ENCODE data around the gene ST3GAL3. TPM values are rescaled to one million over a fixed set of nuclear protein-coding genes. Genes with fewer than 3 reads are reported as not detected.
A peak's percentile ranks its signal among the peaks of the same experiment; 100 is the strongest.

ST3GAL3 gene
- total and polyA plus RNA-seq, 2 of the 13 experiments (the other 11 are each of a cell fraction or from before 2014, with no cell fraction given) = 5.1 to 8.1 TPM

DNA sequence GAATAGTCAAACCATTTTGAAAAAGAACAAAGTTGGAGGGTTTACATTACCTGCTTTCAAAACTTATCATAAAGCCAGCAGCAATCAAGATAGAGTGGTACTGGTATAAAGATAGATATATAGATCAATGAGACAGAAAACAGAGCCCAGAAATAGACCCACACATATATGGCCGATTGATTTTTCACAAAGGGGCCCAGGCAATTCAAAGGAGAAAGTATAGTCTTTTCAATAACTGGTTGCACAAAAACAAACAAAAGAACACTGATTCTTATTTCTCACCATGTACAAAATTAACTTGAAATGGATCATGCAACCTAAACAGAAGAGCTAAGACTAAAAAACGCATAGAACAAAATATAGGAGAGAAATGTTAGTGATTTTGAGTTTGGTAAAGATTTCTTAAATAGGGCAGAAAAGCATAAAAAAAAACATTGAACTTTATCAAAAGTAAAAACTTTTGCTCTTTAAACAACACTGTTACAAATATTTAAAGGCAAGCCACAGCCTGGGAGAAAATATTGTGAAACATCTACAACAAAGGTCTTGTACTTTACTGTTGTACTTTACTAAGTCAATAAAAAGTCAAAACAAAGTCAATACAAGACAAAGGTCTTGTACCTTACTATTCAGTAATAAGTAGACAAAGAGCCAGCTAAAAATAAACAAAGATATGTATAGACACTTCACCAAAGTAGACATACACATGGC is 50.2 kb downstream of the ST3GAL3 start (continued):
- TF ChIP-seq RELA (CRISPR knock-in tag; IDR thresholded peaks at IDR 0.05) = no peak
- TF ChIP-seq FOXJ3 (CRISPR knock-in tag; IDR thresholded peaks at IDR 0.05; ENCODE audit: borderline replicate concordance) = peak; percentile 86; the same call in 1 of the 2 replicates
- TF ChIP-seq ZNF615 (CRISPR knock-in tag; IDR thresholded peaks at IDR 0.05; ENCODE audit: borderline replicate concordance) = no peak
- no peak for TF ChIP-seq ZBTB4 (CRISPR knock-in tag; IDR thresholded peaks at IDR 0.05; ENCODE audit: borderline replicate concordance)
- TF ChIP-seq ATF7-NPFF (CRISPR knock-in tag; IDR thresholded peaks at IDR 0.05; ENCODE audit: low read depth) = no peak
- TF ChIP-seq TCF7 (IDR thresholded peaks at IDR 0.05; ENCODE audit: low read depth) = peak; percentile 61; the same call in 1 of the 2 replicates
- TF ChIP-seq MED1 (CRISPR knock-in tag; IDR thresholded peaks at IDR 0.05) = 0 out of 2 replicates have a peak, but pooled peaks have one; percentile 14
- no peak for TF ChIP-seq ZNF883 (CRISPR knock-in tag; IDR thresholded peaks at IDR 0.05; ENCODE audit: not compliant biosample characterization)
- TF ChIP-seq, protein P1, sequence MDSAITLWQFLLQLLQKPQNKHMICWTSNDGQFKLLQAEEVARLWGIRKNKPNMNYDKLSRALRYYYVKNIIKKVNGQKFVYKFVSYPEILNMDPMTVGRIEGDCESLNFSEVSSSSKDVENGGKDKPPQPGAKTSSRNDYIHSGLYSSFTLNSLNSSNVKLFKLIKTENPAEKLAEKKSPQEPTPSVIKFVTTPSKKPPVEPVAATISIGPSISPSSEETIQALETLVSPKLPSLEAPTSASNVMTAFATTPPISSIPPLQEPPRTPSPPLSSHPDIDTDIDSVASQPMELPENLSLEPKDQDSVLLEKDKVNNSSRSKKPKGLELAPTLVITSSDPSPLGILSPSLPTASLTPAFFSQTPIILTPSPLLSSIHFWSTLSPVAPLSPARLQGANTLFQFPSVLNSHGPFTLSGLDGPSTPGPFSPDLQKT (CRISPR knock-in tag; IDR thresholded peaks at IDR 0.05; ENCODE audit: borderline replicate concordance) = no peak
- no peak for TF ChIP-seq ZNF225 (CRISPR knock-in tag; IDR thresholded peaks at IDR 0.05)
- 0 out of 2 replicates have a peak, but pooled peaks have one; percentile 35 for TF ChIP-seq ATF1 (CRISPR knock-in tag; IDR thresholded peaks at IDR 0.05)
- no peak for TF ChIP-seq SNAI1 (CRISPR knock-in tag; IDR thresholded peaks at IDR 0.05; ENCODE audit: borderline replicate concordance)
- TF ChIP-seq ESRRA (CRISPR knock-in tag; IDR thresholded peaks at IDR 0.05; ENCODE audit: low read depth) = no peak
- no peak for TF ChIP-seq EEA1 (CRISPR knock-in tag; IDR thresholded peaks at IDR 0.05; ENCODE audit: borderline replicate concordance)
- no peak for TF ChIP-seq ZNF557 (CRISPR knock-in tag; IDR thresholded peaks at IDR 0.05)
- no peak for TF ChIP-seq ZNF512 (CRISPR knock-in tag; IDR thresholded peaks at IDR 0.05)
- TF ChIP-seq ZNF382 (CRISPR knock-in tag; IDR thresholded peaks at IDR 0.05; ENCODE audit: borderline replicate concordance) = no peak
- TF ChIP-seq, protein P2, sequence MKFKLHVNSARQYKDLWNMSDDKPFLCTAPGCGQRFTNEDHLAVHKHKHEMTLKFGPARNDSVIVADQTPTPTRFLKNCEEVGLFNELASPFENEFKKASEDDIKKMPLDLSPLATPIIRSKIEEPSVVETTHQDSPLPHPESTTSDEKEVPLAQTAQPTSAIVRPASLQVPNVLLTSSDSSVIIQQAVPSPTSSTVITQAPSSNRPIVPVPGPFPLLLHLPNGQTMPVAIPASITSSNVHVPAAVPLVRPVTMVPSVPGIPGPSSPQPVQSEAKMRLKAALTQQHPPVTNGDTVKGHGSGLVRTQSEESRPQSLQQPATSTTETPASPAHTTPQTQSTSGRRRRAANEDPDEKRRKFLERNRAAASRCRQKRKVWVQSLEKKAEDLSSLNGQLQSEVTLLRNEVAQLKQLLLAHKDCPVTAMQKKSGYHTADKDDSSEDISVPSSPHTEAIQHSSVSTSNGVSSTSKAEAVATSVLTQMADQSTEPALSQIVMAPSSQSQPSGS (CRISPR knock-in tag; IDR thresholded peaks at IDR 0.05) = no peak
- TF ChIP-seq FOXP4 (CRISPR knock-in tag; IDR thresholded peaks at IDR 0.05) = peak; percentile 63
- no peak for TF ChIP-seq ZNF251 (CRISPR knock-in tag; IDR thresholded peaks at IDR 0.05)

Measured in HepG2 (cell line).